IMR-90 (cell line): Measurements from ENCODE around the gene STAT5A. TPM values are rescaled to one million over a fixed set of nuclear protein-coding genes. Genes with fewer than 3 reads are reported as not detected.
"Not testable (repeated sequence)": the region's sequence is repeated elsewhere in the genome, so short reads cannot be mapped to it uniquely, and the experiment has no call there.

ENCODE experiments used
- ATAC-seq: fragments of 200-7000 bp; cut with Tn5 transposase; 2 replicates; pipeline ENCODE4 v1.9.1; 2020; ENCODE audit warnings: low read depth, mild to moderate bottlenecking, moderate library complexity
- BruUV-seq: library from RNA; stranded (reverse); fragments of 400-500 nt; replicated peaks from 2 replicates; lab custom pipeline; 2021; lab: Mats Ljungman, UMichigan
- CTCF ChIA-PET: fragments of 300-600 bp; formaldehyde crosslinking; extraction: SDS; loops from one replicate; lab custom pipeline; 2021; ENCODE audit warnings: antibody characterized with exemption; lab: Yijun Ruan, JAX
- POLR2A ChIA-PET: fragments of 300-600 bp; sonication (Branson Sonifier 250); formaldehyde crosslinking; loops from one replicate; lab custom pipeline; 2022; ENCODE audit warnings: antibody characterized with exemption; ENCODE audit not compliant: unreplicated experiment; lab: Charles Lee
- DNase-seq: peaks from one replicate; pipeline ENCODE4 v3.0.0; 2013
- H2AFZ ChIP-seq: replicated peaks from 2 replicates; pipeline ENCODE3; 2013; ENCODE audit warnings: low read length, mild to moderate bottlenecking; ENCODE audit not compliant: poor library complexity
- H2AK5ac ChIP-seq: 2 replicates; pipeline ENCODE4 v1.6.1; 2013; ENCODE audit warnings: low read depth, low read length, inconsistent platforms
- H2AK9ac ChIP-seq: replicated peaks from 2 replicates; pipeline ENCODE3; 2013; ENCODE audit warnings: mild to moderate bottlenecking, low read depth, low read length, moderate library complexity; ENCODE audit not compliant: poor library complexity
- H2BK120ac ChIP-seq: 2 replicates; pipeline ENCODE4 v1.6.1; 2013; ENCODE audit warnings: low read depth, low read length, inconsistent platforms
- H2BK15ac ChIP-seq: 3 replicates; pipeline ENCODE4 v1.6.1; 2013; ENCODE audit warnings: low read depth, low read length, inconsistent platforms
- H2BK20ac ChIP-seq: 2 replicates; pipeline ENCODE4 v1.6.1; 2013; ENCODE audit warnings: low read depth, mild to moderate bottlenecking, inconsistent platforms, low read length, moderate library complexity
- H2BK5ac ChIP-seq: 2 replicates; pipeline ENCODE4 v1.6.1; 2013; ENCODE audit warnings: mild to moderate bottlenecking, low read depth, low read length, inconsistent platforms; ENCODE audit not compliant: poor library complexity, severe bottlenecking
- H3K14ac ChIP-seq: replicated peaks from 2 replicates; pipeline ENCODE4 v1.6.1; 2013; ENCODE audit warnings: low read depth, low read length, inconsistent platforms
- H3K18ac ChIP-seq: 2 replicates; pipeline ENCODE4 v1.6.1; 2013; ENCODE audit warnings: low read depth, low read length, control low read depth
- H3K23ac ChIP-seq: 2 replicates; pipeline ENCODE4 v1.6.1; 2013; ENCODE audit warnings: low read depth, low read length, inconsistent platforms
- H3K27ac ChIP-seq: 2 replicates; pipeline ENCODE4 v1.5.1; 2013; ENCODE audit warnings: mild to moderate bottlenecking, control low read depth, low read length; ENCODE audit not compliant: insufficient read depth
- H3K27me3 ChIP-seq: 2 replicates; pipeline ENCODE4 v1.6.1; 2013; ENCODE audit warnings: low read length; ENCODE audit not compliant: control insufficient read depth, insufficient read depth
- H3K36me3 ChIP-seq: 2 replicates; pipeline ENCODE4 v1.6.1; 2013; ENCODE audit warnings: low read length, mixed read lengths; ENCODE audit not compliant: control insufficient read depth, insufficient read depth
- H3K4ac ChIP-seq: 2 replicates; pipeline ENCODE4 v1.6.1; 2013; ENCODE audit warnings: low read depth, low read length, inconsistent platforms
- H3K4me1 ChIP-seq: 2 replicates; pipeline ENCODE4 v1.6.1; 2013; ENCODE audit warnings: low read length, mixed read lengths; ENCODE audit not compliant: control insufficient read depth, insufficient read depth
- H3K4me2 ChIP-seq: 2 replicates; pipeline ENCODE4 v1.6.1; 2013; ENCODE audit warnings: low read depth, mild to moderate bottlenecking, control low read depth, low read length, moderate library complexity
- H3K4me3 ChIP-seq: 2 replicates; pipeline ENCODE4 v1.5.1; 2013; ENCODE audit warnings: low read depth, mild to moderate bottlenecking, control low read depth, low read length, moderate library complexity; ENCODE audit not compliant: insufficient read depth
- H3K56ac ChIP-seq: 2 replicates; pipeline ENCODE4 v1.6.1; 2013; ENCODE audit warnings: low read length, inconsistent platforms; ENCODE audit not compliant: insufficient read depth; ENCODE audit errors: extremely low read depth
- H3K79me1 ChIP-seq, 2 experiments: 2 replicates each; pipeline ENCODE4 v1.6.1; 2013; ENCODE audit warnings: low read length in 2 of 2, inconsistent platforms in 1 of 2, low read depth in 1 of 2
- H3K9ac ChIP-seq: 2 replicates; pipeline ENCODE4 v1.6.1; 2013; ENCODE audit warnings: low read depth, low read length, control low read depth
- H3K9me1 ChIP-seq: 2 replicates; pipeline ENCODE4 v1.6.1; 2013; ENCODE audit warnings: low read length, inconsistent platforms; ENCODE audit not compliant: insufficient read depth
- H3K9me3 ChIP-seq: 2 replicates; pipeline ENCODE4 v1.6.1; 2013; ENCODE audit warnings: low read length; ENCODE audit not compliant: control insufficient read depth, insufficient read depth
- H4K20me1 ChIP-seq: 2 replicates; pipeline ENCODE4 v1.6.1; 2013; ENCODE audit warnings: low read length, inconsistent platforms; ENCODE audit not compliant: insufficient read depth
- H4K5ac ChIP-seq: 2 replicates; pipeline ENCODE4 v1.6.1; 2013; ENCODE audit warnings: mild to moderate bottlenecking, low read depth, low read length, control low read depth
- H4K8ac ChIP-seq, 2 experiments: 2 replicates each; pipeline ENCODE4 v1.6.1; 2013; ENCODE audit warnings: low read depth in 2 of 2, low read length in 2 of 2, control low read depth in 1 of 2, inconsistent platforms in 1 of 2
- H4K91ac ChIP-seq: 2 replicates; pipeline ENCODE4 v1.6.1; 2013; ENCODE audit warnings: low read depth, low read length, inconsistent platforms; ENCODE audit not compliant: insufficient read depth
- WGBS, 2 experiments: methylation state at CpG; one replicate each; pipeline versions ENCODE4 v1.1.5 to v1.1.7; 2013; ENCODE audit warnings: missing lambda C conversion rate in 2 of 2; ENCODE audit not compliant: insufficient read length in 1 of 2; ENCODE audit errors: extremely low coverage in 2 of 2; 5-methylcytosine and 5-hydroxymethylcytosine counted together
- dilution Hi-C: fragments of 300-500 bp; cut with HindIII; formaldehyde crosslinking; loops from one replicate; pipeline ENCODE4 v1.14.3; 2018; ENCODE audit warnings: low sequenced_read_pairs; ENCODE audit not compliant: unreplicated experiment
- in situ Hi-C: fragments of 300-500 bp; cut with MboI; formaldehyde crosslinking; loops from 3 replicates; pipeline ENCODE4 v1.14.3; 2019; ENCODE audit warnings: low sequenced_read_pairs, inconsistent platforms, mixed read lengths
- intact Hi-C: fragments of 100-400 bp; cut with micrococcal nuclease; formaldehyde crosslinking; loops from 2 replicates; pipeline ENCODE4 v1.10.0; 2022
- polyA plus RNA-seq, 3 experiments: library from polyadenylated mRNA; depleted of rRNA; stranded (reverse); fragments of >200 nt; gene quantifications; 2 replicates each; pipeline ENCODE4 v1.2.3, GENCODE V29; 2012; ENCODE audit warnings: low replicate concordance in 1 of 3
- total RNA-seq: library from RNA; depleted of rRNA; stranded (reverse); fragments of >200 nt; gene quantifications from 2 replicates; pipeline ENCODE4 v1.2.3, GENCODE V29; 2012

STAT5A gene
- total and polyA plus RNA-seq, 2 of the 4 experiments (the other 2 are of a cell fraction): 1.3 to 1.4 TPM

DNA sequence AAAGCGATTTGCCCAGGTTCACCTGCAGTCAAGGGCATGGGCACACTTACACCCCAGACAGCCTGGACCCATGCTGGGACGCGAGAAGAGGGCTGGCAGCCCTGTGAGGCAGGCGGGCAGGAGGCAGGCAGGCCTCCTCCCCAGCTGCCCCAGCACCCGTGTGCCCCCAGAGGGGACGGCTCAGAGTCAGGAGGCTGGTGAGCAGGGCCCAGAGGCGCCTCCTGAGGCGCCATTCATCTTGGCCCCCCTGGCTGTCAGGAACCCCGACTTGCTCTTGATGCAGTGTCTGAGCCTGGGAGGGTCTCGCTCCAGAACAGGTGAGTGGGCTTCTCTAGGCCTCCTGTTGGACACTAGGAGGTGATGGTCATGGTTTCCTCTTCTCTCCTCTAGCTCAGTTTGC lies 11.1 kb downstream of the STAT5A start:
- H3K4ac ChIP-seq, intact Hi-C loops, H3K9me3 ChIP-seq, H2BK20ac ChIP-seq, BruUV-seq, DNase-seq, H3K79me1 ChIP-seq, H2AK5ac ChIP-seq, H2AFZ ChIP-seq, dilution Hi-C loops, H3K18ac ChIP-seq, H3K27ac ChIP-seq, H2BK120ac ChIP-seq, H3K56ac ChIP-seq, H3K9ac ChIP-seq, H3K27me3 ChIP-seq, ATAC-seq, H3K4me1 ChIP-seq, POLR2A ChIA-PET, H4K5ac ChIP-seq, H3K4me2 ChIP-seq, H3K4me3 ChIP-seq, CTCF ChIA-PET, H2BK5ac ChIP-seq, H2BK15ac ChIP-seq, H3K36me3 ChIP-seq, in situ Hi-C loops, H2AK9ac ChIP-seq, H4K8ac ChIP-seq, H3K23ac ChIP-seq, H4K20me1 ChIP-seq, H4K91ac ChIP-seq, H3K14ac ChIP-seq, H3K9me1 ChIP-seq: not testable (repeated sequence)
- 100% methylated on average over 1 of the region's 10 CpGs; no CpG with 5 or more reads in 1 of the 2 experiments for WGBS, 2 experiments

DNA sequence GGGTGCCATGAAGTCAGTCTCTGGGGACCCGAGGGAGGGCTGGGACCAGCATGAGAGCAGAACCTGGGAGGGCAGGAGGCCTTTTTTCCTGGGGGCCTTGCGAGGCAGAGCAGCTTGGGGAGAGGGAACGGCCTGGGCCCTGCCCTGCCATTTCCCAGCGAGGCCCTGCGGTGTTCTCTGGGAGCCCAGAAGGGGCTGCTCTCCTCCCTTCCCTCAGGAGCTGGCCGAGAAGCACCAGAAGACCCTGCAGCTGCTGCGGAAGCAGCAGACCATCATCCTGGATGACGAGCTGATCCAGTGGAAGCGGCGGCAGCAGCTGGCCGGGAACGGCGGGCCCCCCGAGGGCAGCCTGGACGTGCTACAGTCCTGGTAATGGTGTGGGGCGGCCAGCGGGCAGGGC lies 11.6 kb downstream of the STAT5A start:
- H2BK120ac ChIP-seq, H3K4me3 ChIP-seq, H3K23ac ChIP-seq, in situ Hi-C loops, H3K27ac ChIP-seq, H3K4me2 ChIP-seq, H3K4me1 ChIP-seq, POLR2A ChIA-PET, H3K9me1 ChIP-seq, H3K79me1 ChIP-seq, H3K9me3 ChIP-seq, H3K4ac ChIP-seq, H3K56ac ChIP-seq, H4K8ac ChIP-seq, H2BK15ac ChIP-seq, H4K5ac ChIP-seq, H4K20me1 ChIP-seq, H2BK5ac ChIP-seq, H3K9ac ChIP-seq, H2AFZ ChIP-seq, H2AK9ac ChIP-seq, H2BK20ac ChIP-seq, H3K18ac ChIP-seq, H3K14ac ChIP-seq, BruUV-seq, dilution Hi-C loops, CTCF ChIA-PET, H3K27me3 ChIP-seq, DNase-seq, H4K91ac ChIP-seq, ATAC-seq, H2AK5ac ChIP-seq, intact Hi-C loops: not testable (repeated sequence)
- peaks cover 11% of the 10 kb centered on the region for H3K36me3 ChIP-seq
- WGBS, 2 experiments: no CpG with 5 or more reads among the region's 17 CpGs
